GM18517 (cell line): ENCODE results near the gene DGKB.
A peak's percentile ranks its signal among the peaks of the same experiment; 100 is the strongest.

Experiments used
- ATAC-seq: cut with Tn5 transposase; IDR thresholded peaks from one replicate; pipeline ENCODE4 v1.9.1; 2021; ENCODE audit warnings: mild to moderate bottlenecking, moderate library complexity; ENCODE audit not compliant: unreplicated experiment

DGKB gene

GRCh38 chr7:14861456-14861855 lies 41.1 kb downstream of the DGKB start:
- ATAC-seq = no peak

GRCh38 chr7:14859267-14859666 lies 43.3 kb downstream of the DGKB start:
- ATAC-seq = no peak

DNA sequence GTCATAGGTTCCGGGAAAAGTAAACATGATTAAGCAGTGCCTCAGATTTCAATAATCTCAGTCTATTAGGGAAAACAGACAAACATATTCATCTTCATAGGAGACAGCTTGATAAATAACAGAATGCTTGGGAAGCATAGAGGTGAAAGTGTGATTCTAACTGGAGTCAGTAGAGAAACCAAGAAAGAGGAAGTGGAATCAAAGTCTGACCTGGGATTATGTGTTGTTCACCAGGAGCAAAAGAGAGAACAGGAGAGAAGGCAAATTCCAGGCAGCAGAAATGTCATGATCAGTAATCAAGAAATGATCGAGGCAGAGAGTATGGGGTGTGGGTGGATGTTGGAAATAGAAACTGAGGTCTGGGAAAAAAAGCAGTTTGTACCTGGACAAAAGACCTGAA lies 43.7 kb downstream of the DGKB start:
- ATAC-seq = no peak

DNA sequence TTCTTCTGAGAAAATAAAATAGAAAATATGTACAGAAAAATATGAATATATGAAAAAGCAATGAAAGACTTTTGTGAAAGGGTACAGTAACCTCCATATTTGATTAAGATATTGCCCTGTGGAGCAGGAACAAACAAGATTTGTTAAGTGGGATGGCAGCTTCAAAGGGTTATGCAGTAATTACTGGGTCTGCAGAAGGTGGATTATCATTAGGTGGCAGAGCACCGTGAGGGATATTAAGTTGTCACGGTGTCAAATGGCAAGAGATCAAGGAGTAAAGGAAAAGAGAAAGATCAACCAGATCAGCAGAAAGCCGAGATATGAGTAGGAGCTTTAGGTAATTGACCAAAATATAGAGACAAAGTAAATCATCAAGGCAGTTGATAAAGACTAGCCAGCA lies 44.1 kb downstream of the DGKB start:
- ATAC-seq = no peak

DNA sequence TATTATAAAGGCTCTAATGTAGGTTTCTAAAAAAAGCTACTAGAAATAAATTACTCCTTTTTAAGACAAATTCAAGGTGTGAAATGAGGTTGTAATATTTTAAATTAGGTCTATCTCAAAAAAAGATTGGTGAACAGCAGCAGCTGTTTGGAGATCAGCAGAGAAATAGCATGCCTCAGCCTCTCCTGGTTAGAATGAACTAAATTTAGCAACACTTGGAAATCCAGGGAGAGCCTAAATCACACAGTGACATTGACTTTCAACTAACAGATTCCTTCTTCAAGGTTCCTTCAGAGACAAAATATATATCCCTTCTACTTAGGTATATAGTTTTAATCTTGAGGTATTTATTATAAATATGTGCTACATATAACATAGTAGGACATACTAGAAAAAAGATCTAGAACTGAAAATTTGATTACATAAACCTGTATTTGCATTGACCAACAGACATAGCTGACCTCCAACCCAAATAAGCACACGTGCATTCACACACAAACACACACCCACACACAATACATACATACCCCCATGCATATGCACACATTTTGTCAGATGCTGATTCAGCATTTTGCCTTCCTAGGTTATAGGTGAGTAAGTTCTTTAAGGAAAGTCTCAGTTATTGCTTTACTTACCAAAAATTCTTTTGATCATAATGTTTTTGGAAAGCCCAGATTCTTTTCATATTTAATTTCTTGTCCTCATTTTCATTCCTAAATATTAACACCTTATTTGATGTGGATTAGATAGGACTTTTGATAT lies 47.3 kb downstream of the DGKB start:
- no peak for ATAC-seq

DNA sequence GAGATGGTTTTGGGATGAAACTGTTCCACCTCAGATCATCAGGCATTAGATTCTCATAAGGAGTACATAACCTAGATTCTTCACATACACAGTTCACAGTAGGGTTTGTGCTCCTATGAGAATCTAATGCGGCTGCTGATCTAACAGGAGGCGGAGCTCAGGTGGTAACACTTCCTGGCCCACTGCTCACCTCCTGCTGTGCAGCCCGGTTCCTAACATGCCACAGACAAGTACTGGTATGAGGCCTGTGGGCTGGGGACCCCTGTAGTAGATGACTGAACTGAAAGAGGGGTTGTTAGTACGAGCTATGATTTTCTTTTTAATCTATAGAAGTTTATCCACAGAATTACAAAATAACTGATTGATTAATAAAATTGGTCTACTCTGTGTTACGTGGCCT lies 48.1 kb downstream of the DGKB start:
- no peak for ATAC-seq

GRCh38 chr7:14851610-14852009 lies 50.9 kb downstream of the DGKB start:
- no peak for ATAC-seq

DNA sequence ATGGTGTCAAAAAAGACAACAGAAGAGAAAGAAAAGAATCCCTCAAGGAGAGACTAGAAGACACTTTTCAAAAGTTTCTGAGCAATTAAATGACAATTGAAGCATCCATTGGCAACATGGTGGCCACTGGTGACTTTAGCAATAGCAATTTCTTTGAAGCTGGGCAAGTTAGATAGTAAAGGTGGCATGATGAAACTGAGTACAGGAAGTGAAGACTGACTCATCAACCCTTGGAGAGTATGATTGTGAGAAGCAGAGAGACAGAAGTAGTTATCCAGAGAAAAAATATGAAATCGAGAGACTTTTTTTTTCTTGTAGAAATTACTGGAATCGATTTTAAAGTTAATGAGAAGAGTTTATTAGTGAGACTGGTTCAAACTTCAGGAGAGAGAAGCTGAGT lies 52.5 kb downstream of the DGKB start:
- peak; percentile 69 for ATAC-seq

- ATAC-seq = no peak
Measured at GRCh38 chr7:14846405-14846804, 56.1 kb downstream of the DGKB start.

- no peak for ATAC-seq
Measured at GRCh38 chr7:14843755-14844154, 58.8 kb downstream of the DGKB start.

GRCh38 chr7:14842523-14842922 lies 60.0 kb downstream of the DGKB start:
- ATAC-seq = no peak

DNA sequence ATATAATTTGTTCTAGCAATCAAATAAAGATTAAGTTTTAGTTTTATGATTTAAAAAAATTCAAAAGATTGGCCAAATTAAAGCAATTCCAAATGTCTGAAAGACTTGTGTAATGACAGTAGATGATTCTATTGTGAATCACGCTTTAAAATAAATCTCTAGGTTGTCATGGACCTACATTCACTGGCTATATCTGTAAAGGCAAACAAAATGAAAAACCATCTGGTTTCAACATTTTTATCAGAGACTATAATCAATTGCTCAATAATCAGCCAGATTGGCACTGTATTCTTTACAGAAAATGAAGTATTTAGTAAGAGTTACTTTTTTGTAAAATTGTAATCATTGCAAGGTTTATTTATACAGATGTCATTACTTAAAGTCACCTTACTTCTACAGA lies 60.7 kb downstream of the DGKB start:
- ATAC-seq = no peak

- ATAC-seq = no peak
Measured at GRCh38 chr7:14841086-14841485, 61.5 kb downstream of the DGKB start.

DNA sequence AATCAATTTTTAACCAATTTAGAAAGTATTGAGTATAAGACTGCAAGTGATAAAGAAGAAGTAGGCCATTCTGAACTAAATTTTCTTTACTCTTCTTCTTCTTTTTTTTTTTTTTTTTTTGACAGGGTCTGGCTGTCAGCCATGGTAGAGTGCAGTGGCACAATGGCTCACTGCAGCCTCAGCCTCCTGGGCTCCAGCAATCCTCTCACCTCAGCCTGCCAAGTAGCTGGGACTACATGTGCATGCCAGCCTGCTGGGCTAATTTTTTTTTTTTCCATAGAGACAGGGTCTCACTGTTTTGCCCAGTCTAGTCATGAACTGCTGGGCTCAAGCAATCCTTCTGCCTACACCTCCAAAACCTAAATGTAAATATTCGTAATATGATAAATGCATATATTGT lies 63.2 kb downstream of the DGKB start:
- ATAC-seq = no peak

DNA sequence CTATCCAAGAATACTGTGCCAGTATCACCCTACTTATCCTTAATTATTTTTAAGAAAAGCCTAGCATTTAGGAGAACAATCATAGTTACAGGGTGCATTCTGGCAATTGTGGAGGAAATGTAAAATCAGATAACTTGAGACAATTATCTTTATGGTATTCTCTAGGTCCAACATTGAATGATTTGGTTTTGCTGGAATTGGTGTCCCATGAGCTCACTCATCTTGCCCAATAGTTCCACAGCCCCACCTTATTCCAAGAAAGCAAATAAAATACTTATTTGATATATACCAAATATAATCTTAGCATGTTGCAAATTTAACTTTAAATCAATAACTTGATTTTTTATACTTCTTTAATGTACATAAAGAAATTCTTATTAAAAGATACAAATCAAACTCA lies 65.3 kb downstream of the DGKB start:
- no peak for ATAC-seq

GRCh38 chr7:14836571-14837189 lies 65.9 kb downstream of the DGKB start:
- ATAC-seq = no peak

- no peak for ATAC-seq
Measured at GRCh38 chr7:14836006-14836405, 66.5 kb downstream of the DGKB start.

DNA sequence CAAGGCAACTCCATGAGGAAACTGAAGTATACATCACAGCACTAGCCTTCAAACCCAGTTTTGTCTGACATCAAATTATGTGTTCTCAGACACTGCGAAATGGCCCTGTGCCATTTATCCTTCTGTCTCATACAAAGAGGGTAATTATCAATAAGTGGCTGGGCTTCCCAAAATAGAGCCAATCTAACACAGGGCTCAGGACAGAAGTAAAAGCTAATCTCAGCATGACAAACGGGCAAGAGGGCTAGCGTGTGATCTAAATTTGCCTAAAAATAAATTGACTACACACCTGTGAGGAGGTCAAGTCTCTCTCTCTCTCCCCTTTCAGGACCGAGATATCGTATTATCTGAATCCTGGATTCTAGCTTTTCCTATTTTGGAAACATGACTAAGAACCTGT lies 67.2 kb downstream of the DGKB start:
- no peak for ATAC-seq

- no peak for ATAC-seq
Measured at GRCh38 chr7:14834883-14835282, 67.7 kb downstream of the DGKB start.

DNA sequence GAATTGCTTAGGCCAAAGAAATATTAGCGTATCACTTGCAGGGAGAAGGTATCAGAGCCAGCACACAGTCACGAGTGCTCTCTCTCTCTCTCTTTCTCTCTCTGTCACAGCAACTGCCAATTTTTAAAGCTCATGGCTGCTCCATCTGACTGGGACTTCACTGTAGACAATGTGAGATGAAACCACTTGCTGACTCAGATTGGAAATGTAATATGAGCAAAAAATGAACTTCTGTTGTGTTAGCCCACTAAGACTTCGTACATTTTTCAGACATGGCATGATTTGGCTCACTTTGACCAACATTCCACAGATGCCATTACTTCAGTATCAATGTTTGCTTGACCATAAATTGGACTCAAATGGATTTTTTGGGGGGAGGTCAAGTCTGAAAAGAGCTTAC lies 68.1 kb downstream of the DGKB start:
- peak; percentile 65 for ATAC-seq

DNA sequence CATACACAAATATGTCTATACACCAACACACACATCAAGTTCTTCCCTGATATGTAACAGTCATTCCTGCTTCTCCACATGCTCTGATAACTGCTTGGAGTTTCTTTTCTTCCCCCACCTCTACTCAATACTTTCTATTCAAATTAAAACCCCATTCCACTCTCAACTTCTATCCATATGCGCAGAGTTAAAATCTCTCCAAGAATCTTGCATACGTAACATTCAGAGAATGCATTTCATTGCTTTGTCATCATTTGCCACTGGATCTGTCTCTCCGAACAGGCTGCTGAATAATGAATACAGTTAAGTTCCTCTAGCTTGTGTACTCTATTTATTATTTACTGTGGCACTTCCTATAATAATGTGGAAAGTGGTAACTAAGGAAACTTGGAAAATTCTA lies 68.8 kb downstream of the DGKB start:
- ATAC-seq = no peak

DNA sequence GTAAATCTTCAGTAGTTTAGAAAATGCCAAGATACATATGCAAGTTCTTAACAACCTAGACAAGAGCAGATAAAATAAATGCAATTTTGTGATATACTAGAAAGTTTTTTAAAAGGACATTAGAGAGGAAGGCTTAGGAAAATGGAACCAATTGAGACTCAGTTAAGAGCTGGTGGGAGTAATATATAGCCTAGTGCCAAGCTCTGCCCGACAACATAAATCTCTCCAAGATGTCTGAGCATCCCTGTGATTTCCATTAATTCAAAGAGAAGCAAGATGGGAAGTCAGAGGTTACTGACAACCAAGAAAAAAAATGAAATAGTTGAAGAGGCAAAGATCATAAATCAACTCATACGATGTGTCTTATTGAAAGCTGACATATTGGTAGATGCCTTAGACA lies 74.5 kb downstream of the DGKB start:
- no peak for ATAC-seq

GRCh38 chr7:14826426-14826825 lies 76.1 kb downstream of the DGKB start:
- ATAC-seq = no peak
